Osteocyte (in vitro differentiated cells): ENCODE data around the gene EDAR. TPM values are rescaled to one million over a fixed set of nuclear protein-coding genes. Genes with fewer than 3 reads are reported as not detected.

Experiments used
- DNase-seq: peaks from one replicate; pipeline ENCODE4 v3.0.0; 2021; ENCODE audit warnings: mixed read lengths; ENCODE audit not compliant: unreplicated experiment; ENCODE audit errors: extremely low spot score
- H3K27ac Mint-ChIP-seq: one replicate; pipeline ENCODE4 v1.8.0; 2021; ENCODE audit warnings: mild to moderate bottlenecking, mixed read lengths; ENCODE audit not compliant: unreplicated experiment
- H3K27me3 Mint-ChIP-seq: one replicate; pipeline ENCODE4 v1.8.0; 2021; ENCODE audit warnings: mixed read lengths; ENCODE audit not compliant: unreplicated experiment
- H3K36me3 Mint-ChIP-seq: one replicate; pipeline ENCODE4 v1.8.0; 2021; ENCODE audit warnings: mixed read lengths; ENCODE audit not compliant: unreplicated experiment
- H3K4me1 Mint-ChIP-seq: one replicate; pipeline ENCODE4 v1.8.0; 2021; ENCODE audit warnings: mixed read lengths; ENCODE audit not compliant: unreplicated experiment
- H3K4me3 Mint-ChIP-seq: one replicate; pipeline ENCODE4 v1.8.0; 2021; ENCODE audit warnings: mild to moderate bottlenecking, moderate library complexity, mixed read lengths; ENCODE audit not compliant: unreplicated experiment
- H3K9me3 Mint-ChIP-seq: one replicate; pipeline ENCODE4 v1.8.0; 2021; ENCODE audit warnings: mixed read lengths; ENCODE audit not compliant: unreplicated experiment
- CTCF ChIP-seq: fragments of 200-600 bp; sonication (generic); IDR thresholded peaks from 2 replicates; pipeline ENCODE4 v1.5.0; 2021; ENCODE audit warnings: antibody characterized with exemption, mild to moderate bottlenecking, moderate library complexity
- long read RNA-seq: library from polyadenylated mRNA; unstranded; transcript quantifications from one replicate; pipeline ENCODE4 v2.0.0, GENCODE V29; 2021
- total RNA-seq: library from RNA; stranded (reverse); gene quantifications from 2 replicates; pipeline ENCODE4 v1.2.1, GENCODE V29; 2021

Gene EDAR
- not detected in 2 replicates for total RNA-seq
- long read RNA-seq = 0 reads

- no peaks in the 10 kb centered on the region for H3K9me3 Mint-ChIP-seq
- H3K36me3 Mint-ChIP-seq = peaks cover 3% of the 10 kb centered on the region
- peak; percentile 66 for TF ChIP-seq CTCF
- peaks cover 85% of the 10 kb centered on the region for H3K27me3 Mint-ChIP-seq
- no peak within 1 kb of the TSS for H3K4me3 Mint-ChIP-seq
- H3K27ac Mint-ChIP-seq = no peak within 1 kb of the TSS
- no peak for DNase-seq
- peaks cover 10% of the 10 kb centered on the region for H3K4me1 Mint-ChIP-seq
Measured at GRCh38 chr2:108988796-108989713, at the start of gene EDAR. Gene EDAR, minus strand, starts transcription at chr2:108989220. Its CDS starts 58,206 bp downstream, at chr2:108931014.

GRCh38 chr2:109033171-109033570, 44.2 kb upstream of the EDAR start:
- no peaks in the 10 kb centered on the region for H3K36me3 Mint-ChIP-seq
- no peak overlapping the region for H3K27ac Mint-ChIP-seq
- H3K27me3 Mint-ChIP-seq = peaks cover 42% of the 10 kb centered on the region
- no peak for DNase-seq
- no peak overlapping the region for H3K4me3 Mint-ChIP-seq
- H3K4me1 Mint-ChIP-seq = peaks cover 9% of the 10 kb centered on the region
- no peak for TF ChIP-seq CTCF
- H3K9me3 Mint-ChIP-seq = no peaks in the 10 kb centered on the region

- Mint-ChIP-seq H3K27ac (no peak overlapping the region), H3K4me1 (peaks cover 9% of the 10 kb centered on the region), H3K9me3 (no peaks in the 10 kb centered on the region), H3K27me3 (peaks cover 34% of the 10 kb centered on the region), H3K4me3 (peak overlapping the region; percentile 71), H3K36me3 (no peaks in the 10 kb centered on the region)
- no peak for DNase-seq
- no peak for TF ChIP-seq CTCF
Measured at GRCh38 chr2:109032229-109032820, 43.3 kb upstream of the EDAR start.

- Mint-ChIP-seq H3K27ac (no peak overlapping the region), H3K4me1 (peaks cover 9% of the 10 kb centered on the region), H3K4me3 (peak overlapping the region; percentile 71), H3K36me3 (no peaks in the 10 kb centered on the region), H3K27me3 (peaks cover 27% of the 10 kb centered on the region), H3K9me3 (no peaks in the 10 kb centered on the region)
- TF ChIP-seq CTCF = peak; percentile 8
- DNase-seq = no peak
Measured at GRCh38 chr2:109031476-109032228, 42.6 kb upstream of the EDAR start.
